BE2C (cell line): ENCODE data around the gene SLC25A44.

Experiments
- DNase-seq: peaks from one replicate; pipeline ENCODE4 v3.0.0-alpha.2; 2020
- H3K27me3 ChIP-seq: fragments of 250-450 bp; sonication (Bioruptor Pico); 2 replicates; pipeline ENCODE4 v1.5.1; 2020; ENCODE audit warnings: mild to moderate bottlenecking
- H3K36me3 ChIP-seq: fragments of 250-450 bp; sonication (Bioruptor Pico); 2 replicates; pipeline ENCODE4 v1.5.1; 2020; ENCODE audit warnings: mild to moderate bottlenecking
- H3K4me1 ChIP-seq: fragments of 250-450 bp; sonication (Bioruptor Pico); 2 replicates; pipeline ENCODE4 v1.5.1; 2020
- H3K4me3 ChIP-seq: 2 replicates; pipeline ENCODE4 v1.5.1; 2011; ENCODE audit warnings: low read depth, low read length
- H3K9me3 ChIP-seq: fragments of 250-450 bp; sonication (Bioruptor Pico); 2 replicates; pipeline ENCODE4 v1.5.1; 2020
- TF ChIP-seq, protein P1 (sequence below): IDR thresholded peaks from 2 replicates; pipeline ENCODE4 v1.5.1; 2012; ENCODE audit warnings: mild to moderate bottlenecking, low read depth, low read length

SLC25A44 gene

DNA sequence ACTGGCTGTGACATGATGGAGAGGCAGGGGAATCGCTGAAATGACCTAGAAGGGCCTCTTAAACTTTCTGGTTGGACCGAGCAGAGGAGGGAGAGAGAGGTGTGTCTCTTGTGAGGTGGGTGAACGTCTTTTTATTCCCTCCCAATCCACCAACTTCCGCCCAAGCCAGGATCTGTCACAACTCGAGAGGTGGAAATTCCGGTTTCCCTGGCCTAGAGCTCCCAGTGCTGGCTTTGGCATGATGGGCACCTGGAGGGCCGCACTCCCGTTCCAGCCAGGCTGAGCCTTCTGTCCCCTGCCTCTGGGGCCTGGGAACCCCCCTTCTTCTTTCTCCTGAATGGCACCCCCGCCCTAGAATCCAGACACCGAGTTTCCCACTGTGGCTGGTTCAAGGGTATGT is 40.5 kb upstream of the SLC25A44 start, which contains the start of gene SEMA4A:
TSS of gene SEMA4A (plus strand) at position 224 of the 400 bp plus-strand sequence. CDS start 994 bp downstream, outside the sequence.
- H3K4me1 ChIP-seq = no peaks in the 10 kb centered on the region

GRCh38 chr1:156154317-156154749 is 39.6 kb upstream of the SLC25A44 start:
- DNase-seq = no peak
- TF ChIP-seq, protein P1, sequence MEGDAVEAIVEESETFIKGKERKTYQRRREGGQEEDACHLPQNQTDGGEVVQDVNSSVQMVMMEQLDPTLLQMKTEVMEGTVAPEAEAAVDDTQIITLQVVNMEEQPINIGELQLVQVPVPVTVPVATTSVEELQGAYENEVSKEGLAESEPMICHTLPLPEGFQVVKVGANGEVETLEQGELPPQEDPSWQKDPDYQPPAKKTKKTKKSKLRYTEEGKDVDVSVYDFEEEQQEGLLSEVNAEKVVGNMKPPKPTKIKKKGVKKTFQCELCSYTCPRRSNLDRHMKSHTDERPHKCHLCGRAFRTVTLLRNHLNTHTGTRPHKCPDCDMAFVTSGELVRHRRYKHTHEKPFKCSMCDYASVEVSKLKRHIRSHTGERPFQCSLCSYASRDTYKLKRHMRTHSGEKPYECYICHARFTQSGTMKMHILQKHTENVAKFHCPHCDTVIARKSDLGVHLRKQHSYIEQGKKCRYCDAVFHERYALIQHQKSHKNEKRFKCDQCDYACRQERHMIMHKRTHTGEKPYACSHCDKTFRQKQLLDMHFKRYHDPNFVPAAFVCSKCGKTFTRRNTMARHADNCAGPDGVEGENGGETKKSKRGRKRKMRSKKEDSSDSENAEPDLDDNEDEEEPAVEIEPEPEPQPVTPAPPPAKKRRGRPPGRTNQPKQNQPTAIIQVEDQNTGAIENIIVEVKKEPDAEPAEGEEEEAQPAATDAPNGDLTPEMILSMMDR = no peak
- no peaks in the 10 kb centered on the region for H3K9me3 ChIP-seq
- no peaks in the 10 kb centered on the region for H3K36me3 ChIP-seq
- H3K4me1 ChIP-seq = no peaks in the 10 kb centered on the region
- no peaks in the 10 kb centered on the region for H3K27me3 ChIP-seq
- H3K4me3 ChIP-seq = no peak overlapping the region

More for the DNA sequence above, 40.5 kb upstream of the SLC25A44 start, which contains the start of gene SEMA4A:
- Histone ChIP-seq H3K4me3 (no peak within 1 kb of the TSS), H3K27me3 (no peaks in the 10 kb centered on the region), H3K9me3 (no peaks in the 10 kb centered on the region), H3K36me3 (no peaks in the 10 kb centered on the region)
- TF ChIP-seq, protein P1 = no peak
- no peak for DNase-seq

DNA sequence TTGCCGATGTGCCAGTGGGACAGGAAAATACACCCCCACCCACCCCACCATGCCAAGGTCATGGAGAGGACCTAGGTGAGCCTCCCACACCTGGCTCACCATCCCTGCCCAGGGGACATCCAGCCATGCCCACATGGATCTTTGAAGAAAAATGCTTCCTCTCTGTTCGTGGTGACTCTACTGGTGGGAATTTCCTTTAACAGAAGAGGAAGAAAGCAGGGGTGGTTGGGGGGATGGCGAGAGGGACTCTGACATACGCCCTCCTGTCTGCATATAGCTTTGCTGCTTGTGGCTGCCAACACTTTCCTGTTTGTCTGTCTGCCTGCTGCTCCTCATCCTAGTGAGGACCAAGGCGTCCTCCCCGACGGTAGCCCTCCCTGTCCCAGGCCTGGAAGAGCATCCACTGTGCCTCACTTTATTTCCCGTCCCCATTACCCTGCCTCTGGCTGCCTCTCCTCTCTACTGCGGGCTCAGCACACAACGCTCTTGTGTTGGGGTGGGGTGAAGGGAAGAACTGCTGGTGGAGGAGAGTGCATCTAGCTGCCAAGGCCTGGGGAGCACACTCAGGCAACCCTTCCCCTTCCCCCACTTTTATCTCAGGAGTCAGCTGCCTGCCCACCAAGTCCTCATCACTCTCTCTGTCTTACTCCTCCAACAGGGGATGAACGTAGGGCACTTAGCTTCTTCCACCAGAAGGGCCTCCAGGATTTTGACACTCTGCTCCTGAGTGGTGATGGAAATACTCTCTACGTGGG is 38.0 kb upstream of the SLC25A44 start:
- DNase-seq = no peak
- H3K4me1 ChIP-seq = no peaks in the 10 kb centered on the region

GRCh38 chr1:156157506-156157905 is 36.4 kb upstream of the SLC25A44 start:
- Histone ChIP-seq H3K36me3 (no peaks in the 10 kb centered on the region), H3K9me3 (no peaks in the 10 kb centered on the region), H3K27me3 (no peaks in the 10 kb centered on the region), H3K4me1 (peaks cover 12% of the 10 kb centered on the region), H3K4me3 (no peak overlapping the region)
- TF ChIP-seq, protein P1 = no peak
- no peak for DNase-seq

More for the DNA sequence above, 38.0 kb upstream of the SLC25A44 start:
- Histone ChIP-seq H3K4me3 (no peak overlapping the region), H3K9me3 (no peaks in the 10 kb centered on the region), H3K27me3 (no peaks in the 10 kb centered on the region), H3K36me3 (no peaks in the 10 kb centered on the region)
- TF ChIP-seq, protein P1 = no peak

- Histone ChIP-seq H3K4me3 (no peak overlapping the region), H3K4me1 (peaks cover 13% of the 10 kb centered on the region)
- TF ChIP-seq, protein P1 = no peak
These were observed 35.9 kb upstream of the SLC25A44 start for GRCh38 chr1:156157966-156158365.

More at GRCh38 chr1:156157966-156158365, 35.9 kb upstream of the SLC25A44 start:
- Histone ChIP-seq H3K27me3 (no peaks in the 10 kb centered on the region), H3K9me3 (no peaks in the 10 kb centered on the region), H3K36me3 (no peaks in the 10 kb centered on the region)
- no peak for DNase-seq
